Adipocyte (in vitro differentiated cells): ENCODE data around the gene CNNM3.

Experiments
- DNase-seq: peaks from one replicate; pipeline ENCODE4 v3.0.0-alpha.2; 2015; ENCODE audit warnings: low read depth
- H3K27me3 ChIP-seq: replicated peaks from 2 replicates; pipeline ENCODE4 v1.7.0; 2013; ENCODE audit warnings: mild to moderate bottlenecking, low read length, moderate library complexity; ENCODE audit not compliant: control insufficient read depth, insufficient read depth
- H3K36me3 ChIP-seq: 2 replicates; pipeline ENCODE4 v1.7.0; 2013; ENCODE audit warnings: low read length, mild to moderate bottlenecking, moderate library complexity; ENCODE audit not compliant: control insufficient read depth, insufficient read depth, severe bottlenecking
- H3K4me1 ChIP-seq: 2 replicates; pipeline ENCODE4 v1.7.0; 2013; ENCODE audit warnings: mild to moderate bottlenecking, low read length, moderate library complexity; ENCODE audit not compliant: control insufficient read depth, insufficient read depth
- H3K4me3 ChIP-seq: 2 replicates; pipeline ENCODE4 v1.7.0; 2013; ENCODE audit warnings: mild to moderate bottlenecking, low read length, moderate library complexity
- H3K9ac ChIP-seq: 2 replicates; pipeline ENCODE4 v1.7.0; 2013; ENCODE audit warnings: mild to moderate bottlenecking, low read length, moderate library complexity
- H3K9me3 ChIP-seq: 2 replicates; pipeline ENCODE4 v1.7.0; 2013; ENCODE audit warnings: mild to moderate bottlenecking, low read length, moderate library complexity; ENCODE audit not compliant: control insufficient read depth

Gene CNNM3

DNA sequence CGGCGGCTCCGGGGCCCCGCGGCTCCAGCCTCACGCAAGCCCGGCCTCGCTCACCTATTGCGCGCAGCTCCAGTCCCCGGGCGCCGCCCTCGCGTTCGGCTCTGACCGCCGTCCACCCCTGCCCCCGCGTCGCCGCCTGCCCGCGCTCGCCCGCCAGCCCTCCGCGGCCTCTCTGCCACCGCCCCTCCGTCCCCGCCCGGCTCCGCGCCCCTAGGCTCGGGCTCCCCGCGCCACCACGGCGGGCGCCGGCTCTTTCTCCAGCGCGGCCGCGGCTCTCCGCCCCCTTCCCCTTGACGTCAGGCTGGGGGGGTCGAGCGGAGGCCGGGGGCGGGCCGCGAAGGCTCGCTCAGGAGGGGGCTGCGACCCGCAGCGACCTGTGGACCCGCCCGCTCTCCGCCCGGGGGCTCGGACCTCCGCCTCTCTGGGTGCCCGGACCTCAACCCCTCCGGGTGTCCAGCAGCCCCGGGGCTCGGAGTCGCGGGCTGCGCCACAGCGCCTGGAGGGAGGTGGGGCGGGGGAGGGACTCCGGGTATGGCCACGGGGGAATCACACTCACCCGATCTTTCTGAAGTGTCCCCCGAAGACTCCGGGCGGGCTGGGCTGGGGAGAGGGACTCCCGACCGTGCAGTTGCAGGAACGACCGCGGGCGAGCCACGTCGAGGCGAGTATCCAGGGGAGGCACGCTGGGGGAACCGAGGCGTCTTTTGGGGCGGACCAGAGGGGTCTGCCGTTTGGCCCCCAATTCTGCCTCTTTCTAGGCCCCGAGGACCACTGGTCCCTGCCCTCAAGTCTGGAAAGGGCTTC, 54.0 kb downstream of the CNNM3 start, which contains the start of gene SEMA4C:
Gene SEMA4C (minus strand): TSS at position 259 of the 804 bp plus-strand sequence. CDS start 2,194 bp downstream, outside the sequence.
- no peaks in the 10 kb centered on the region for H3K9me3 ChIP-seq
- DNase-seq = peak; percentile 75
- H3K36me3 ChIP-seq = peaks cover 22% of the 10 kb centered on the region
- peaks cover 23% of the 10 kb centered on the region for H3K4me1 ChIP-seq
- peak within 1 kb of the TSS; percentile 94 for H3K4me3 ChIP-seq
- H3K27me3 ChIP-seq = no peaks in the 10 kb centered on the region
- H3K9ac ChIP-seq = peak within 1 kb of the TSS; percentile 99

DNA sequence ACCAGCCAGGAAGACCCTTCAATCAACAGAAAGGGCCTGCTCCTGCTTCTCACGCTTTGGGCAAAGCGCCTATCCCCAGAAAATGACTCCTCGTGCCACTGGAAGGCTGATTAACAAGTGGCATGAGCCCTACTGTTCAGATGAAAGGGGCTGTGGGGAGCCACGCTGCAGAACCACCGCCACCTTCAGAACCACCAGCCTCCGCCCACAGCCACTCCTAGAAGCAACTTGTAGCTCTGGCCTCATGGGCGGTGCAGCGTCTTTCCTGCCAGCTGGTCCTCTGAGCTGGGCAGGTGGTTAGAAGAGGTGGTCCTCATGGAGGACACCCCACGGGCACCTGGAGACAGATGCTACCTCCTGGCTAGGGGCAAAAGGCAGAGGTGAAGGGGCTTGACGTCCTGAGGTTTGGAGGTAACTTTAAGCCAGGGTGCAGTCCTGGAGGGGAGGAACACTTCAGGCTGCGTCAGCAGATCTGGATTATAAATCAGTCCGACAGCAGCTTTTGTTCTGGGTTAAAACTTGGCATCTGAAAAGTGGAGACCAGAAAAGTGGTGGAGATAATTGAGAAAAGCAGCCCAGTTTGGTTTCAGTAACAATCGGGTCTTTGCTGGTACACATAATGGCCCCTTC, 54.7 kb downstream of the CNNM3 start:
- Histone ChIP-seq H3K4me1 (peaks cover 23% of the 10 kb centered on the region), H3K27me3 (no peaks in the 10 kb centered on the region)
- no peak for DNase-seq

DNA sequence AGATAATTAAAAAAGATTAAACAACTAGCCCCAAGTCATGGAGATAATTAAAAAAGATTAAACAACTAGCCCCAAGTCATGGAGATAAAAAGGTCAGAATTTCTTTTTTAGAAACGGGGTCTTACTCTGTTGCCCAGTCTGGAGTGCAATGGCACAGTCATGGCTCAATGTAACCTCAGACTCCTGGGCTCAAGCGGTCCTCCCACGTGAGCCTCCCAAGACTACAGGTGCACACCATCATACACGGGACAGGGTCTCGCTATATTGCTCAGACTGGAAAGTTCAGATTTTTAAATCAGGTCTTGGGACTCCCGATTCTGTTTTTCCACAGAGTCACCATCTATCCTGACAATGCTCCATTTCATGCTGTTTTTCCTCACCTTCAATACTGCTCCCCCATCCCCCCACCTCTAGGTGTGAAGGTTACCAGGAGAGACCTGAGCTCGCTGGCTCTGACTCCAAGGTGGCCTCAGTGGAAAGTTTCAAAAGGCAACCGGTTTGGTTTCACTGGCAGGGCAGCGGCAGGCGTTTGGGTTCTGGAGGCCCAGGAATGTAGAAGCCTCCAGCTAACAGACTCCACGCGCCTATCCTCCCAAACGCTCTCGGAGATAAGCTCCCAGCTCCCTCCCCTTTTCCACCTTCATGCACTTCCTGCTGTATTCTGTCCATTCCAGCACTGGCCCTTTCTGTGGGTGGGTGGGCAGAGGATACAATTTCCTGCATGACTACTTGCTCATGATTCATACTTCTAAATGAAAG, 56.7 kb downstream of the CNNM3 start:
- Histone ChIP-seq H3K9me3 (no peaks in the 10 kb centered on the region), H3K4me1 (peaks cover 14% of the 10 kb centered on the region), H3K27me3 (peaks cover under 1% of the 10 kb centered on the region), H3K9ac (no peak overlapping the region), H3K4me3 (no peak overlapping the region), H3K36me3 (no peaks in the 10 kb centered on the region)
- no peak for DNase-seq

More for the DNA sequence above, 54.7 kb downstream of the CNNM3 start:
- H3K9me3 ChIP-seq = no peaks in the 10 kb centered on the region
- H3K36me3 ChIP-seq = peaks cover 15% of the 10 kb centered on the region
- peak overlapping the region; percentile 82 for H3K9ac ChIP-seq
- peak overlapping the region; percentile 80 for H3K4me3 ChIP-seq

DNA sequence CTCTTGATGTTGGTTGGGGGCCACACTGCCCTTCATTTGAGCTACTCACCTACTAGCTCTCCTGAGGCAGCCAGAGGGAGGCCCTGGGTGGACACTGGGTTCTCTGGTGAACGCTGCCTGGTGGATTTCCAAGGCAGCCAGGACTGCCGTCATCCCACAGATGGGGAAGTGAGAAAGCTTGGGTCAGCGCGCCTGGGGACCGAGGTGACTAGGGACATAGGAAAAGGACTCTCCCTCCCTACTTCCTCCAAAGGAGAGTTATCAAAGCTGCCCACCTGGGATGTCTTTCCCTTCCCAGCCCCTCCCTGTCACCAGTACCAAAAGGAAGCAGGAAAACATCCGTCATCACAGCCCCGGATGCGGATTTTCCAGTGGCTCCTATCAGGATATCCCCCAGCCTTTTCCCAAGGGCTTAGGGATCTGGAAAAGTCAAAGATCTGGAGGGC, 57.6 kb downstream of the CNNM3 start:
- no peak for DNase-seq

DNA sequence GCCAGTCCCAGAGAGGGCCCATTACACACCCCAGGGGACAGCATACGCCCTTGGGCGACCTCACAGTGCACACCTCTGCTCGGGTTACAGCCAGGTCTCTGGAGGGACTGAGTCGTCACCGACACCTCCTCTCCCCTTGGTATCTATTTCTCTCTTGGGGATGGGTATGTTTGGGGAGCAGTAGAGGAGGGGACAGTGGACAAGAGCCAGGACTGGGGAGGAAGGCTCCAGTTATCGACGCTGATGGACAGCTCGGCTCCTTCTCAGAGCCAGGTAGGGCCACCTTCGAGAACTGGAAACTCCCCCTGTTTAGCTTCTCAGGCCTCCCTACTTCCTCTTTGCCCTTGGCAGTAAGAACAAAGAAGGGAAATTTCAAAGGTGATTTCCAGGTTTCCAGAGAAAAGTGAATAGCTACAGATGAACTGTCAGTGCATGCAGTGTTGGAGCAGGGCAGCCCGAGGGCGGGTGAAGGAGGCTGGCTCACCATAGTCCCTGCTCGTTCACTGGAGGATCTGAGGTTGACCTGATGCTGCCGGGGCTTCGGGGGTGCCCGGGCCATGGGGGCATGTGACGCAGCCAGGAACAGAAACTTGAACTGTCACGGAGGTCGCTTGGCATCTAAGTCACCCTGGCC, 58.2 kb downstream of the CNNM3 start:
- peaks cover 11% of the 10 kb centered on the region for H3K4me1 ChIP-seq
- H3K9me3 ChIP-seq = no peaks in the 10 kb centered on the region
- H3K36me3 ChIP-seq = no peaks in the 10 kb centered on the region
- H3K4me3 ChIP-seq = no peak overlapping the region
- no peak overlapping the region for H3K9ac ChIP-seq
- DNase-seq = no peak
- peaks cover 3% of the 10 kb centered on the region for H3K27me3 ChIP-seq

More for the DNA sequence above, 57.6 kb downstream of the CNNM3 start:
- no peak overlapping the region for H3K9ac ChIP-seq
- H3K27me3 ChIP-seq = peaks cover 3% of the 10 kb centered on the region
- no peak overlapping the region for H3K4me3 ChIP-seq
- no peaks in the 10 kb centered on the region for H3K36me3 ChIP-seq
- no peaks in the 10 kb centered on the region for H3K9me3 ChIP-seq
- peaks cover 11% of the 10 kb centered on the region for H3K4me1 ChIP-seq

DNA sequence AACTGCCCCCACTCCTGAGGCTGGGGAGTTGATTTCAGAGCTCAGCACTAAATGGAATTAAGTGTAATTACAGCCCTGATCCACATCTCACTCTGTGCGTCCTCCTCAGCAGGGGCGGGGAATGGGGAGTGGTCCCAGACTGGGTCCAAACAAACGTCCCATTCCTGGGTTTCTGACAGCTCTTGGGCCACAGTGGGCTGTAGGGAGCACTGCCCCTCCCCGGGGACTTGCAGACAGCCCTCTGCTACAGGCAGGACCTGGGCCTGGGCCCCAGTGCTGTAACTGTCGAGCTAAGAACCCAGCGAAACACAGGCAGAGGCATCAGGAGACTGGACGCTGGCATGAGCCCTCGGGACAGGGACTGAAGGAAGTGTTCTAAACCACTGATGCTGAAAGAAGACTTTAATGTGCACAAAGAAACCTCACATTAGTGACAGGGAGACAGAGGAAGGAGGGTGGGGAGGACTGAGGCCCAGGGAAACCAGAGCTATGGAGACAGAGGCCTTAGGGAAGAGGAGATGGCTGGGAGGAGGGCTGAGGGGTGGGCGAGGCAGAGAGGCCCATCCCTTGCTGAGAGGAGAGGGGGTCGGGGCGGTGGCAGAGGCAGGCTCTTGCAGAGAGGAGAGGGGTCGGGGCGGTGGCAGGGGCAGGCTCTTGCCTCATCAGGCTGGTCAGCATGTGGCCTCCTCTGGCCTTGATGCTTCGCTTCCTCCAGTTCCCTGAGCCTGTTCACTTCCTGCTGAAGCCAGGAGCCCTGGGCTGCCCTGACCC, 59.6 kb downstream of the CNNM3 start:
- no peak for DNase-seq
- Histone ChIP-seq H3K4me1 (peaks cover 6% of the 10 kb centered on the region), H3K4me3 (no peak overlapping the region), H3K9ac (no peak overlapping the region), H3K9me3 (no peaks in the 10 kb centered on the region), H3K36me3 (no peaks in the 10 kb centered on the region), H3K27me3 (peaks cover 3% of the 10 kb centered on the region)

DNA sequence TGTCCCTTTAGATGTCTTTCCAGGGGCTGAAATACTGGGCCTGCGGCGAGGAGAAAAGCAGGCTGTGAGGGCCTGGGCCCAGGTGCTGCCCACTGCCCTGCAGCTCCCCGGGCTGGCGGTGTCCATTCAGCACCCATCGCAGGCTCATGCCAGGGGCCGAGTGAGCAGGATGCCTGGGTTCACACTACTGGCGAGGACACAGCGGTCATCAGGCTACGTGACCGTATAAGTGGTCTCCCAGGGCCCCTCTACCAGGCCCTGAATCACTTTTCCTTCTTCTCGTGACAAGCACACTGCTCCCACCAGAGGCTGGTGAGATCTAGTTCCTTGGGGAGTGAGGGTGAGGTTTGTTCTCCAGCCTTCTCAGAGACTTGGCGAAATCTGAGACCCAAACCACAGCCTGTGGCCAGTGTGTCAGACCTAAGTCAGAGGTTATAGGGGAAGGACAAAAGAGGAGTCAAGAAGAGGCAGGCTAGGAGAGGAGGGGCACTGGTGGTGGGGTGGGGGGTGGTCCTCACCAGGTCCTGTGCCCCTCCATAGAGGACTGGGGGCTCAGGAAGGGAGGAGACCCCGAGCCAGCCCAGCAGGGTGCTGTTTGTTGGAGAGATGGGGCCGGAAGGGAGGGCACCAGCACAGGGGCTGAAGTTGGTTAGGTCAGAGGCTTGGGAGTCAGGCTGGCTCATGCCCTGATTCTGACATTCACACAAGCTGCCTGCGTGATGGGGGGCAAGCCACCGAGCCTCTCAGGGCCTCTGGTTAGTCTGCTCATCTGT, 60.4 kb downstream of the CNNM3 start:
- Histone ChIP-seq H3K36me3 (no peaks in the 10 kb centered on the region), H3K27me3 (peaks cover 3% of the 10 kb centered on the region), H3K9ac (no peak overlapping the region), H3K4me3 (no peak overlapping the region), H3K4me1 (peaks cover 8% of the 10 kb centered on the region), H3K9me3 (no peaks in the 10 kb centered on the region)
- DNase-seq = no peak

DNA sequence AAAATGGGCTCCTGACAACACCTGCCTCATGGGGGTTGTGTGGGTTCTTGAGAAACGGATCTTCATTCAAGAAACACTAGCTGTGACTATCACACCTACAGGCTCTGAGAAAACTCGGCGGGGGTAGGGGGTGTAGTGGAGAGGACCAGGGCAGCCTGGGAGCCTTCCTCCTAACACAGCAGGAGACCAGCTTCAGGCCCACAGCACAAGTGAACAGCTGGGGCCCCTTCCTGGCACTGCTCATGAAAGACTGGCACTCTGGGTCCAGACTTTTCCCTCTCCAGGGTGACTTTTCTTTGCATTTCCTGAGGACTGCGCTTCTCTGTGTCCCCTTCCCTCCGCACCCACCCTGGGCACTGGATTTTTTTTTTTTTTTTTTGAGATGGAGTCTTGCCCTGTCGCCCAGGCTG, 61.0 kb downstream of the CNNM3 start:
- no peak for DNase-seq
- Histone ChIP-seq H3K4me1 (peaks cover 14% of the 10 kb centered on the region), H3K27me3 (peaks cover 8% of the 10 kb centered on the region), H3K9ac (no peak overlapping the region), H3K4me3 (no peak overlapping the region), H3K9me3 (no peaks in the 10 kb centered on the region), H3K36me3 (no peaks in the 10 kb centered on the region)

DNA sequence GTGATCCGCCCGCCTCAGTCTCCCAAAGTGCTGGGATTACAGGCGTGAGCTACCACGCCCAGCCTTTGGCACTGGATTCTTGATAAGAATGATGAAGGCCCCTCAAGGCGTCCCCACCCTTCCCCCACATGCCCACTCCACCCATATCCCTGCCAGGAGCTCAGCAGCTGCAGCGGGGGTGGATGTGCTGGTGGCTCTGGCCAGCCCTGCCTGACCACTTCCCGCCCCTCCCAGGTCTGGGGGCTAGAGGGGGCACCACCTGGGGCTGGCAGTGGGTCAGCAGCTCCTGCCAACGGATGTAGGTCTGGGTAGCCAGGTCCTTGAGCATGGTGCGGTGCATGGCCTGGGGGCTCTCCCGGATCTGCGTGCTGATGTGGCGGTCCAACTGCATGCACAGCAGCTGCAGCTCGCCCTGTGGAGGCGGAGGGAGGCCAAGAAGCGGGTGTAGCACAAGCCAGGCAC, 61.6 kb downstream of the CNNM3 start:
- DNase-seq = no peak
- Histone ChIP-seq H3K4me1 (peaks cover 14% of the 10 kb centered on the region), H3K27me3 (peaks cover 14% of the 10 kb centered on the region), H3K36me3 (no peaks in the 10 kb centered on the region), H3K9ac (no peak overlapping the region), H3K9me3 (no peaks in the 10 kb centered on the region), H3K4me3 (no peak overlapping the region)

DNA sequence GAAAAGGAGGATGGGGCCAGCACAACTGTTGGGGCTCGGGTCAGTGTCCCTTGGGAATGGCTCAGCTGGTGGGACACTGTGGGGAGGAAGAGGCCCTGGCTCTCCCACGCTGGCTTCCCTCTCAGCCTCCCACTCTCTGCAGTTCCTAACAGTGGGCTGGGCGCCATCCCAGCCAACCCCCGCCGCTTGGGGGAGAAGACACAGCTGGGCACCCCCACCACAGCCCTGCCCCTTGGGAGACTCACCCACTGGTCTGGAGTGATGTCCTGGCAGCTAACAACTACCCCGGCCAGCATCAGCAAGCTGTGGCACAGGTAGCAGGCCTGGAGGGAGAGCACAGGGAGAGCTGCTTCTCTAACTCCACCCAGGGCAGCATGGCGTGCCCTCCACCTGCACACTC, 62.1 kb downstream of the CNNM3 start:
- no peaks in the 10 kb centered on the region for H3K36me3 ChIP-seq
- no peak for DNase-seq
- no peak overlapping the region for H3K9ac ChIP-seq
- no peaks in the 10 kb centered on the region for H3K9me3 ChIP-seq
- H3K4me3 ChIP-seq = no peak overlapping the region
- peaks cover 16% of the 10 kb centered on the region for H3K27me3 ChIP-seq
- H3K4me1 ChIP-seq = peaks cover 14% of the 10 kb centered on the region
